Right atrium auricular region (tissue), 2 donors: ENCODE data around the gene IFNGR1. TPM values are rescaled to one million over a fixed set of nuclear protein-coding genes. Genes with fewer than 3 reads are reported as not detected.

ENCODE experiments used
- DNase-seq: peaks from one replicate; pipeline ENCODE4 v3.0.0-alpha.2; 2019; ENCODE audit warnings: low spot score
- H3K27ac ChIP-seq, 2 donors: fragments of 200-600 bp; sonication (generic); 1 replicate in 1 of 2; 2 replicates in 1 of 2; pipeline ENCODE4 v1.5.1; 2016 to 2019
- H3K27me3 ChIP-seq, 2 donors: fragments of 200-600 bp; sonication (generic); one replicate each; pipeline versions ENCODE4 v1.5.1 to v1.6.0; 2017 to 2019
- H3K36me3 ChIP-seq: fragments of 200-600 bp; sonication (generic); one replicate; pipeline ENCODE4 v1.5.1; 2016
- H3K4me1 ChIP-seq, 2 donors: fragments of 200-600 bp; sonication (generic); one replicate each; pipeline versions ENCODE4 v1.5.1 to v1.6.0; 2017 to 2019
- H3K4me3 ChIP-seq, 2 donors: fragments of 200-600 bp; sonication (generic); 1 replicate in 1 of 2; 2 replicates in 1 of 2; pipeline ENCODE4 v1.5.1; 2017 to 2019; ENCODE audit warnings: mild to moderate bottlenecking in 1 of 2, moderate library complexity in 1 of 2
- H3K9me3 ChIP-seq, 2 donors: fragments of 200-600 bp; sonication (generic); one replicate each; pipeline ENCODE4 v1.5.1; 2019
- CTCF ChIP-seq, 2 donors: fragments of 200-600 bp; sonication (generic); IDR thresholded peaks; one replicate each; pipeline ENCODE4 v1.5.1; 2019; ENCODE audit warnings: antibody characterized with exemption in 2 of 2
- total RNA-seq, 2 donors: library from RNA; depleted of rRNA; stranded (reverse); fragments of >200 nt; gene quantifications; one replicate each; pipeline ENCODE4 v1.1.0, GENCODE V29; 2016

Gene IFNGR1
- total RNA-seq, 2 donors from 2014 or later, result 111 to 143 TPM

GRCh38 chr6:137161949-137162348 is 57.2 kb downstream of the IFNGR1 start:
- peaks cover 0 to 23% of the 10 kb centered on the region in 2 donors for H3K4me1 ChIP-seq
- H3K4me3 ChIP-seq, result no peak overlapping the region
- H3K36me3 ChIP-seq, result no peaks in the 10 kb centered on the region
- H3K27ac ChIP-seq, result peak overlapping the region in 1 of 2 donors; percentile 34
- H3K27me3 ChIP-seq, result no peaks in the 10 kb centered on the region
- H3K9me3 ChIP-seq, result no peaks in the 10 kb centered on the region
- DNase-seq, result no peak
- TF ChIP-seq CTCF (IDR thresholded peaks at IDR 0.05), result no peak

- Histone ChIP-seq H3K27ac (peak overlapping the region in 1 of 2 donors; percentile 31), H3K4me3 (no peak overlapping the region), H3K36me3 (no peaks in the 10 kb centered on the region), H3K4me1 (peaks cover 0 to 28% of the 10 kb centered on the region in 2 donors), H3K27me3 (no peaks in the 10 kb centered on the region), H3K9me3 (no peaks in the 10 kb centered on the region)
- DNase-seq, result no peak
- TF ChIP-seq CTCF (IDR thresholded peaks at IDR 0.05), result no peak
Measured at GRCh38 chr6:137160763-137161162, 58.4 kb downstream of the IFNGR1 start.

- H3K4me3 ChIP-seq, result no peak overlapping the region
- H3K9me3 ChIP-seq, result no peaks in the 10 kb centered on the region
- DNase-seq, result no peak
- H3K4me1 ChIP-seq, result peaks cover 0 to 28% of the 10 kb centered on the region in 2 donors
- TF ChIP-seq CTCF (IDR thresholded peaks at IDR 0.05), result no peak
- no peaks in the 10 kb centered on the region for H3K36me3 ChIP-seq
- no peak overlapping the region for H3K27ac ChIP-seq
- no peaks in the 10 kb centered on the region for H3K27me3 ChIP-seq
Measured at GRCh38 chr6:137159912-137160311, 59.3 kb downstream of the IFNGR1 start.

- Histone ChIP-seq H3K4me3 (no peak overlapping the region), H3K4me1 (peaks cover 0 to 28% of the 10 kb centered on the region in 2 donors), H3K27me3 (no peaks in the 10 kb centered on the region), H3K36me3 (no peaks in the 10 kb centered on the region), H3K27ac (no peak overlapping the region), H3K9me3 (peaks cover 0 to 5% of the 10 kb centered on the region in 2 donors)
- DNase-seq, result no peak
- TF ChIP-seq CTCF (IDR thresholded peaks at IDR 0.05), result no peak
Measured at GRCh38 chr6:137157601-137158000, 61.6 kb downstream of the IFNGR1 start.

- no peak for TF ChIP-seq CTCF (IDR thresholded peaks at IDR 0.05)
- H3K4me1 ChIP-seq, result peaks cover 0 to 22% of the 10 kb centered on the region in 2 donors
Measured at GRCh38 chr6:137156650-137157049, 62.5 kb downstream of the IFNGR1 start.

GRCh38 chr6:137155830-137156229 is 63.4 kb downstream of the IFNGR1 start:
- peaks cover 0 to 18% of the 10 kb centered on the region in 2 donors for H3K4me1 ChIP-seq
- H3K36me3 ChIP-seq, result no peaks in the 10 kb centered on the region
- DNase-seq, result no peak
- H3K9me3 ChIP-seq, result peaks cover 0 to 22% of the 10 kb centered on the region in 2 donors
- H3K27me3 ChIP-seq, result no peaks in the 10 kb centered on the region
- H3K27ac ChIP-seq, result no peak overlapping the region
- TF ChIP-seq CTCF (IDR thresholded peaks at IDR 0.05), result no peak
- no peak overlapping the region for H3K4me3 ChIP-seq

More at GRCh38 chr6:137156650-137157049, 62.5 kb downstream of the IFNGR1 start:
- no peaks in the 10 kb centered on the region for H3K36me3 ChIP-seq
- peaks cover 0 to 15% of the 10 kb centered on the region in 2 donors for H3K9me3 ChIP-seq
- no peak overlapping the region for H3K27ac ChIP-seq
- H3K4me3 ChIP-seq, result no peak overlapping the region
- DNase-seq, result no peak
- H3K27me3 ChIP-seq, result no peaks in the 10 kb centered on the region
